Kidney epithelial cell (primary cell): ENCODE data around the gene CYS1. TPM values are rescaled to one million over a fixed set of nuclear protein-coding genes. Genes with fewer than 3 reads are reported as not detected.

Source experiments
- DNase-seq: peaks from one replicate; pipeline ENCODE4 v3.0.0-alpha.2; 2010; ENCODE audit warnings: low read depth
- H3K27me3 ChIP-seq: 2 replicates; pipeline ENCODE4 v1.6.0; 2011; ENCODE audit warnings: low read length; ENCODE audit not compliant: control insufficient read depth, insufficient read depth
- H3K36me3 ChIP-seq: 2 replicates; pipeline ENCODE4 v1.5.1; 2011; ENCODE audit warnings: low read length; ENCODE audit not compliant: control insufficient read depth, insufficient read depth
- H3K4me3 ChIP-seq: 2 replicates; pipeline ENCODE4 v1.5.1; 2011; ENCODE audit warnings: low read depth, mild to moderate bottlenecking, control low read depth, low read length
- total RNA-seq: library from RNA; depleted of rRNA; stranded (reverse); fragments of >200 nt; gene quantifications from 2 replicates; pipeline ENCODE4 v1.2.3, GENCODE V29; 2015
- TF ChIP-seq, protein P1 (sequence below): IDR thresholded peaks from 2 replicates; pipeline ENCODE4 v1.5.1; 2011; ENCODE audit warnings: mild to moderate bottlenecking, moderate library complexity, low read length, control low read depth, inconsistent platforms; ENCODE audit not compliant: insufficient read depth, poor library complexity, severe bottlenecking

CYS1 gene
- total RNA-seq, 1 donor from 2014 or later, result 12.2 TPM

- TF ChIP-seq, protein P1, sequence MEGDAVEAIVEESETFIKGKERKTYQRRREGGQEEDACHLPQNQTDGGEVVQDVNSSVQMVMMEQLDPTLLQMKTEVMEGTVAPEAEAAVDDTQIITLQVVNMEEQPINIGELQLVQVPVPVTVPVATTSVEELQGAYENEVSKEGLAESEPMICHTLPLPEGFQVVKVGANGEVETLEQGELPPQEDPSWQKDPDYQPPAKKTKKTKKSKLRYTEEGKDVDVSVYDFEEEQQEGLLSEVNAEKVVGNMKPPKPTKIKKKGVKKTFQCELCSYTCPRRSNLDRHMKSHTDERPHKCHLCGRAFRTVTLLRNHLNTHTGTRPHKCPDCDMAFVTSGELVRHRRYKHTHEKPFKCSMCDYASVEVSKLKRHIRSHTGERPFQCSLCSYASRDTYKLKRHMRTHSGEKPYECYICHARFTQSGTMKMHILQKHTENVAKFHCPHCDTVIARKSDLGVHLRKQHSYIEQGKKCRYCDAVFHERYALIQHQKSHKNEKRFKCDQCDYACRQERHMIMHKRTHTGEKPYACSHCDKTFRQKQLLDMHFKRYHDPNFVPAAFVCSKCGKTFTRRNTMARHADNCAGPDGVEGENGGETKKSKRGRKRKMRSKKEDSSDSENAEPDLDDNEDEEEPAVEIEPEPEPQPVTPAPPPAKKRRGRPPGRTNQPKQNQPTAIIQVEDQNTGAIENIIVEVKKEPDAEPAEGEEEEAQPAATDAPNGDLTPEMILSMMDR, result no peak
- peaks cover 3% of the 10 kb centered on the region for H3K36me3 ChIP-seq
- no peak for DNase-seq
- H3K4me3 ChIP-seq, result no peak overlapping the region
- no peaks in the 10 kb centered on the region for H3K27me3 ChIP-seq
These were observed 32.4 kb downstream of the CYS1 start for GRCh38 chr2:10047616-10048500.

DNA sequence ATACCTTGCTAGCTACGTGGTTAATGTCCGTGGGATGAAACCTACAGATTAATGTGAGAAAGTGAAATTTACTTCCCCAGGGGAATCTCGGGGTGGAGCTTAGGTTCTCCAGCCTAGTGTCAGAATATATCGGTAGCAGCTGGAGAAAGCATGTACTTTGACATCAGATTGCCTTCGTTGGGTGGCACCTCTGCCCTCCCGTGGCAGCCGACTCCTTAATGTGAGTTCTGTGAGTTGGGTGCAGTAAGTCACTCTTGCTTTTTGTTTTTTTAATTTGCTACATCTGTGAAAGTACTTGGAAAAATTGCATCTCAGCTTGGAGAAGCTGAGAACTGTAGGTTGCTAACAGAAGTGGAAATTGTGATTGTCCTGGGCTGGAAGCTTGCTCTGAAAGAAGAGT is 33.3 kb downstream of the CYS1 start:
- Histone ChIP-seq H3K27me3 (no peaks in the 10 kb centered on the region), H3K4me3 (no peak overlapping the region), H3K36me3 (peaks cover 3% of the 10 kb centered on the region)
- DNase-seq, result no peak
- TF ChIP-seq, protein P1, result no peak

DNA sequence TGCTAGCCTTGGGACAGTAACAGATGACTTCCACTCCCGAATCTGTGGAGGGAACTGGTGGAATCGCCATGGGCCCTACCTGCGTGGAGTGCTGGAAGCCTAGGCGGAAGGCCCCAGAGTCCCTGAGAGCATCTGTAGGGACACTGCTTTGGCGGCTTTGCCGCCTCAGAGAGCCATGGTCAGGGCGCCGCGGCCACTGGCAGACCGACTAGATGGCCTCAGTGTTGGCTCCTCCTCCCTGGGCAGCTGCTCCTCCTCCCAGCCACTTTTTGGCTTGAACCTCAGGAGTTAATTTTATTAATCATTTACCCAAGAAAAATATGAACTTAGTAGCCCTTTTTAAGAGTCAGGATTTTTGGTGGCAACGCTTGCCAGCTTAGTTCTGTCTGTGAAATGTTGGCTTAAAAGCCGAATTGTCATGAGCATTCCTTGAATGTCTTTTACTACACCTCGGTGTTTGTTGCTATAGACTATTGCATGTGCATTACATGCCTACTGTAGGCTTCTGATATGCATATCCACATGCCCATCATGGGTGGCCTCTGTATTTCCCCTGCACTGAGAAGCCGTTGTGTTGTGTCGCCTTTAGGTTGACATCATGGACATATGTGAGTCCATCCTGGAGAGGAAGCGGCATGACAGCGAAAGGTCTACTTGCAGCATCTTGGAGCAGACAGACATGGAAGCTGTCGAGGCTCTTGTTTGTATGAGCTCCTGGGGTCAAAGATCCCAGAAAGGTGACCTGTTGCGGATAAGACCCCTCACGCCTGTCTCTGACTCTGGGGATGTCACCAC is 34.5 kb downstream of the CYS1 start:
- Histone ChIP-seq H3K4me3 (no peak overlapping the region), H3K27me3 (no peaks in the 10 kb centered on the region), H3K36me3 (peaks cover 3% of the 10 kb centered on the region)
- TF ChIP-seq, protein P1, result no peak
- no peak for DNase-seq

DNA sequence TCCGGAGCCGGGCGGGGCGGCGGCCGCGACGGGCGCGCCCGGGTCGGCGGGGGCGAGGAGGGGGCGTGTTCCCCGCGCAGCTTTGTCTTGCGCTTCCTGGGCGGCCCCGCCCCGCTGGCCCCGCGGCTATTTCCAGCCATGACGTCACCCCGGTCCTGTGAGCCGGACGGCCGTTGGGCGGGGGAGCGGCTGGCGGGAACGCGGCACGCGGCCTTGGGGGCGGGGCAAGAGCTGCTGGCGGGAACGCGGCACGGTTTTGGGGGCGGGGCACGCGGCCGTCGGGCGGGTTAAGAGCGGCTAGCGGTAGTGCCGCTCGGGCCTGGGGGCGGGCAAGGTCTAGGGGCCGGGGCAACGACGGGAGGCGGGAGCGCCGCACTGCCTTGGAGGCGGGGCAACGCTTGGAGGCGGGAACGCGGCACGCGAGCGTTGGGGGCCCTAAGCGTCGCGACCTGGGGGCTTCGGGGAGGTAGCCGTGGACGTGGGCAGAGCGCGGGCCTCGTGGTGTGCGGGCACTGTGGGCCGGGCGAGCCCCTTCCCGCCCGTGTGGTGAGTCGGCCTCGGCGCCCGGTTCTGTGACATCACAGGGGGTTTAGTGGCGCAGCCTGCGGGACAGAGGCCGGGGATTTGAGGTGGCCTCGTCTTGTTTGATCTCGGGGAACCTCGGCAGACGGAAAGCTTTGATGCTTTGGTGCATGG is 36.2 kb downstream of the CYS1 start:
- Histone ChIP-seq H3K4me3 (peak overlapping the region; percentile 74), H3K36me3 (peaks cover 3% of the 10 kb centered on the region), H3K27me3 (no peaks in the 10 kb centered on the region)
- DNase-seq, result no peak
- TF ChIP-seq, protein P1, result no peak

- Histone ChIP-seq H3K36me3 (peaks cover 3% of the 10 kb centered on the region), H3K4me3 (peak within 1 kb of the TSS; percentile 74), H3K27me3 (no peaks in the 10 kb centered on the region)
- TF ChIP-seq, protein P1, result no peak
- no peak for DNase-seq
These were observed 36.8 kb downstream of the CYS1 start, which contains the start of gene KLF11 for GRCh38 chr2:10043256-10043905. KLF11 (plus strand) TSS chr2:10043550; CDS start chr2:10043717, 167 bp downstream.
